H9 (cell line): ENCODE results near the gene RALGAPA1. TPM values are rescaled to one million over a fixed set of nuclear protein-coding genes. Genes with fewer than 3 reads are reported as not detected.

Experiments
- DNase-seq: peaks from one replicate; pipeline ENCODE4 v3.0.0-alpha.2; 2017
- H2AFZ ChIP-seq: one replicate; pipeline ENCODE4 v1.6.1; 2013; ENCODE audit warnings: mild to moderate bottlenecking, low read length, control low read depth, moderate library complexity
- H2AK5ac ChIP-seq: 2 replicates; pipeline ENCODE4 v1.6.1; 2013; ENCODE audit warnings: low read length, control low read depth, mixed read lengths; ENCODE audit not compliant: insufficient read length
- H2BK120ac ChIP-seq: one replicate; pipeline ENCODE4 v1.6.1; 2013; ENCODE audit warnings: low read depth, mild to moderate bottlenecking, low read length, control low read depth, inconsistent platforms; ENCODE audit not compliant: poor library complexity, severe bottlenecking
- H2BK12ac ChIP-seq: 2 replicates; pipeline ENCODE4 v1.6.1; 2013; ENCODE audit warnings: low read length, control low read depth, mixed read lengths, low read depth; ENCODE audit not compliant: insufficient read length
- H2BK15ac ChIP-seq: 2 replicates; pipeline ENCODE4 v1.6.1; 2013; ENCODE audit warnings: low read depth, low read length, control low read depth
- H2BK20ac ChIP-seq: one replicate; pipeline ENCODE4 v1.6.1; 2013; ENCODE audit warnings: low read depth, mild to moderate bottlenecking, low read length, control low read depth, inconsistent platforms; ENCODE audit not compliant: poor library complexity, severe bottlenecking
- H2BK5ac ChIP-seq: 2 replicates; pipeline ENCODE4 v1.6.1; 2013; ENCODE audit warnings: low read length, control low read depth, mixed read lengths; ENCODE audit not compliant: insufficient read length
- H3K14ac ChIP-seq: 2 replicates; pipeline ENCODE4 v1.6.1; 2013; ENCODE audit warnings: low read length, control low read depth; ENCODE audit not compliant: insufficient read depth
- H3K18ac ChIP-seq: 2 replicates; pipeline ENCODE4 v1.6.1; 2013; ENCODE audit warnings: low read depth, mild to moderate bottlenecking, mixed read lengths, low read length, control low read depth; ENCODE audit not compliant: insufficient read length
- H3K23ac ChIP-seq: 2 replicates; pipeline ENCODE4 v1.6.1; 2013; ENCODE audit warnings: low read length, control low read depth, mixed read lengths, low read depth; ENCODE audit not compliant: insufficient read length
- H3K23me2 ChIP-seq: 2 replicates; pipeline ENCODE4 v1.6.1; 2013; ENCODE audit warnings: low read depth, mild to moderate bottlenecking, mixed read lengths, low read length, control low read depth; ENCODE audit not compliant: insufficient read length, poor library complexity, severe bottlenecking
- H3K27ac ChIP-seq: 2 replicates; pipeline ENCODE4 v1.5.1; 2013; ENCODE audit warnings: low read length, control low read depth, mixed read lengths, low read depth; ENCODE audit not compliant: insufficient read length
- H3K27me3 ChIP-seq: 2 replicates; pipeline ENCODE4 v1.6.1; 2013; ENCODE audit warnings: low read length, control low read depth, inconsistent platforms; ENCODE audit not compliant: insufficient read depth
- H3K4ac ChIP-seq: 2 replicates; pipeline ENCODE4 v1.6.1; 2013; ENCODE audit warnings: low read depth, mild to moderate bottlenecking, control low read depth, inconsistent platforms, low read length, moderate library complexity
- H3K4me1 ChIP-seq: 2 replicates; pipeline ENCODE4 v1.6.1; 2013; ENCODE audit warnings: low read length, control low read depth, inconsistent platforms; ENCODE audit not compliant: insufficient read depth
- H3K4me2 ChIP-seq: 2 replicates; pipeline ENCODE4 v1.6.1; 2013; ENCODE audit warnings: low read length, control low read depth, mixed read lengths; ENCODE audit not compliant: insufficient read length, insufficient read depth
- H3K56ac ChIP-seq: 2 replicates; pipeline ENCODE4 v1.6.1; 2013; ENCODE audit warnings: low read depth, mild to moderate bottlenecking, mixed read lengths, low read length, control low read depth; ENCODE audit not compliant: insufficient read length
- H3K79me1 ChIP-seq: 2 replicates; pipeline ENCODE4 v1.6.1; 2013; ENCODE audit warnings: low read depth, mild to moderate bottlenecking, moderate library complexity, low read length, control low read depth, inconsistent platforms; ENCODE audit not compliant: insufficient read depth, poor library complexity, severe bottlenecking
- H3K79me2 ChIP-seq: 2 replicates; pipeline ENCODE4 v1.6.1; 2013; ENCODE audit warnings: low read length, control low read depth, inconsistent platforms; ENCODE audit not compliant: insufficient read depth
- H3K9ac ChIP-seq: 2 replicates; pipeline ENCODE4 v1.6.1; 2013; ENCODE audit warnings: low read length, control low read depth, mixed read lengths; ENCODE audit not compliant: insufficient read length; ENCODE audit errors: extremely low read depth
- H3K9me3 ChIP-seq: one replicate; pipeline ENCODE4 v1.6.1; 2013; ENCODE audit warnings: low read depth, low read length, inconsistent platforms; ENCODE audit not compliant: control insufficient read depth
- H3T11ph ChIP-seq: one replicate; pipeline ENCODE4 v1.6.1; 2013; ENCODE audit warnings: mild to moderate bottlenecking, low read length, control low read depth, inconsistent platforms
- H4K20me1 ChIP-seq: one replicate; pipeline ENCODE4 v1.6.1; 2013; ENCODE audit not compliant: control insufficient read depth, insufficient read length, insufficient read depth
- H4K5ac ChIP-seq: 2 replicates; pipeline ENCODE4 v1.6.1; 2013; ENCODE audit warnings: low read depth, mild to moderate bottlenecking, mixed read lengths, low read length, control low read depth; ENCODE audit not compliant: insufficient read length
- H4K8ac ChIP-seq: replicated peaks from 2 replicates; pipeline ENCODE4 v1.6.1; 2013; ENCODE audit warnings: low read length, control low read depth, mixed read lengths, low read depth; ENCODE audit not compliant: insufficient read length
- H4K91ac ChIP-seq: 2 replicates; pipeline ENCODE4 v1.6.1; 2013; ENCODE audit warnings: low read depth, mild to moderate bottlenecking, moderate library complexity, mixed read lengths, low read length, control low read depth; ENCODE audit not compliant: insufficient read length
- H3K27ac Mint-ChIP-seq, 3 experiments: 2 replicates in 2 of 3; 3 replicates in 1 of 3; pipeline ENCODE4 v1.8.0; 2020 to 2021; ENCODE audit warnings: mixed read lengths in 3 of 3, mild to moderate bottlenecking in 1 of 3, moderate library complexity in 1 of 3
- H3K27me3 Mint-ChIP-seq: 2 replicates; pipeline ENCODE4 v1.8.0; 2021; ENCODE audit warnings: low read depth, mild to moderate bottlenecking, moderate library complexity, mixed read lengths
- H3K36me3 Mint-ChIP-seq, 3 experiments: 2 replicates in 2 of 3; 3 replicates in 1 of 3; pipeline ENCODE4 v1.8.0; 2020 to 2021; ENCODE audit warnings: low read depth in 3 of 3, mixed read lengths in 3 of 3; ENCODE audit not compliant: insufficient read depth in 1 of 3
- H3K4me1 Mint-ChIP-seq, 2 experiments: 2 replicates each; pipeline ENCODE4 v1.8.0; 2020; ENCODE audit warnings: mixed read lengths in 2 of 2
- H3K4me3 Mint-ChIP-seq, 2 experiments: 2 replicates in 1 of 2; 3 replicates in 1 of 2; pipeline ENCODE4 v1.8.0; 2020 to 2021; ENCODE audit warnings: mild to moderate bottlenecking in 2 of 2, mixed read lengths in 2 of 2, moderate library complexity in 1 of 2
- H3K9me3 Mint-ChIP-seq, 2 experiments: 2 replicates in 1 of 2; 3 replicates in 1 of 2; pipeline ENCODE4 v1.8.0; 2020; ENCODE audit warnings: mild to moderate bottlenecking in 2 of 2, mixed read lengths in 2 of 2, moderate library complexity in 1 of 2
- total RNA-seq: library from RNA; stranded (reverse); gene quantifications from 2 replicates; pipeline ENCODE4 v1.2.1, GENCODE V29; 2021
- TF ChIP-seq, protein P1 (sequence below): fragments of 200-600 bp; sonication (generic); conservative IDR thresholded peaks from 3 replicates; pipeline ENCODE4 v1.8.0; 2021; ENCODE audit warnings: antibody characterized with exemption, mild to moderate bottlenecking

Gene RALGAPA1
- total RNA-seq, 1 experiment from 2014 or later, result 29.8 TPM

DNA sequence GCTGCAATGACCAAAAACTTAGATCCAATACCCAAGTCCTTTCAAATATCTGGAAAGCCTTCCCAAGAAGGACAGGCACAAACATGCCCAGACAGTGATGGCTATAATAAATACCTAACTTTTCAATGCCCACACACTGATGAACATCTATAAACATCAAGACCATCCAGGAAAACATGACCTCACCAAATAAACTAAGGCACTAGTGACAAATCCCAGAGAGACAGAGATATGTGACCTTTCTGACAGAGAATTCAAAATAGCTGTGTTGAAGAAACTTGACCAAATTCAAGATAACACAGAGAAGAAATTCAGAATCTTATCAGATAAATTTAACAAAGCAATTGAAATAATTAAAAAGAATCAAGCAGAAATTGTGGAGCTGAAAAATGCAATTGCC is 313.8 kb downstream of the RALGAPA1 start:
- H2BK5ac ChIP-seq, result no peak overlapping the region
- H3K79me2 ChIP-seq, result no peaks in the 10 kb centered on the region
- no peak overlapping the region for H2BK12ac ChIP-seq
- H3K23me2 ChIP-seq, result no peaks in the 10 kb centered on the region
- H3K9ac ChIP-seq, result no peak overlapping the region
- no peak overlapping the region for H3K4ac ChIP-seq
- H4K8ac ChIP-seq, result no peak overlapping the region
- H3K27me3 Mint-ChIP-seq, result peaks cover 4% of the 10 kb centered on the region; the same call in 1 of the 2 replicates
- H3T11ph ChIP-seq, result no peak overlapping the region
- no peak overlapping the region for H4K5ac ChIP-seq
- H2BK120ac ChIP-seq, result no peak overlapping the region
- H2AK5ac ChIP-seq, result no peak overlapping the region
- no peak overlapping the region for H2BK15ac ChIP-seq
- no peak overlapping the region for H2AFZ ChIP-seq
- H3K9me3 ChIP-seq, result no peaks in the 10 kb centered on the region
- no peak overlapping the region for H3K4me2 ChIP-seq
- H3K4me3 Mint-ChIP-seq, result no peak overlapping the region
- TF ChIP-seq, protein P1, sequence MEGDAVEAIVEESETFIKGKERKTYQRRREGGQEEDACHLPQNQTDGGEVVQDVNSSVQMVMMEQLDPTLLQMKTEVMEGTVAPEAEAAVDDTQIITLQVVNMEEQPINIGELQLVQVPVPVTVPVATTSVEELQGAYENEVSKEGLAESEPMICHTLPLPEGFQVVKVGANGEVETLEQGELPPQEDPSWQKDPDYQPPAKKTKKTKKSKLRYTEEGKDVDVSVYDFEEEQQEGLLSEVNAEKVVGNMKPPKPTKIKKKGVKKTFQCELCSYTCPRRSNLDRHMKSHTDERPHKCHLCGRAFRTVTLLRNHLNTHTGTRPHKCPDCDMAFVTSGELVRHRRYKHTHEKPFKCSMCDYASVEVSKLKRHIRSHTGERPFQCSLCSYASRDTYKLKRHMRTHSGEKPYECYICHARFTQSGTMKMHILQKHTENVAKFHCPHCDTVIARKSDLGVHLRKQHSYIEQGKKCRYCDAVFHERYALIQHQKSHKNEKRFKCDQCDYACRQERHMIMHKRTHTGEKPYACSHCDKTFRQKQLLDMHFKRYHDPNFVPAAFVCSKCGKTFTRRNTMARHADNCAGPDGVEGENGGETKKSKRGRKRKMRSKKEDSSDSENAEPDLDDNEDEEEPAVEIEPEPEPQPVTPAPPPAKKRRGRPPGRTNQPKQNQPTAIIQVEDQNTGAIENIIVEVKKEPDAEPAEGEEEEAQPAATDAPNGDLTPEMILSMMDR, result no peak
- peaks cover 0 to 8% (median 3%) of the 10 kb centered on the region in 3 experiments; a peak in 4 of 7 replicates for H3K36me3 Mint-ChIP-seq
- no peak overlapping the region for H3K56ac ChIP-seq
- DNase-seq, result no peak
- H3K9me3 Mint-ChIP-seq, result peaks cover 15 to 20% of the 10 kb centered on the region in 2 experiments; a peak in 4 of 5 replicates
- H2BK20ac ChIP-seq, result no peak overlapping the region
- no peak overlapping the region for H3K27ac Mint-ChIP-seq
- no peak overlapping the region for H3K14ac ChIP-seq
- H3K27me3 ChIP-seq, result no peaks in the 10 kb centered on the region
- no peaks in the 10 kb centered on the region for H3K4me1 Mint-ChIP-seq
- no peak overlapping the region for H3K27ac ChIP-seq
- H3K79me1 ChIP-seq, result no peaks in the 10 kb centered on the region
- H3K23ac ChIP-seq, result no peak overlapping the region
- no peaks in the 10 kb centered on the region for H3K4me1 ChIP-seq
- H4K20me1 ChIP-seq, result no peaks in the 10 kb centered on the region
- H3K18ac ChIP-seq, result no peak overlapping the region
- H4K91ac ChIP-seq, result no peak overlapping the region
